M059J (cell line): Measurements from ENCODE around the gene DBNL. TPM values are rescaled to one million over a fixed set of nuclear protein-coding genes. Genes with fewer than 3 reads are reported as not detected.

ENCODE experiments used
- DNase-seq: peaks from one replicate; pipeline ENCODE4 v3.0.0-alpha.2; 2012; ENCODE audit warnings: low read depth
- total RNA-seq: library from RNA; depleted of rRNA; stranded (reverse); fragments of >200 nt; shearing (Covaris generic); gene quantifications from 2 replicates; pipeline ENCODE4 v1.2.3, GENCODE V29; 2014

DBNL gene
- total RNA-seq, 1 experiment from 2014 or later, result 183 TPM

- no peak for DNase-seq
Observed at GRCh38 chr7:44042221-44042620, 2.3 kb upstream of the DBNL start.

DNA sequence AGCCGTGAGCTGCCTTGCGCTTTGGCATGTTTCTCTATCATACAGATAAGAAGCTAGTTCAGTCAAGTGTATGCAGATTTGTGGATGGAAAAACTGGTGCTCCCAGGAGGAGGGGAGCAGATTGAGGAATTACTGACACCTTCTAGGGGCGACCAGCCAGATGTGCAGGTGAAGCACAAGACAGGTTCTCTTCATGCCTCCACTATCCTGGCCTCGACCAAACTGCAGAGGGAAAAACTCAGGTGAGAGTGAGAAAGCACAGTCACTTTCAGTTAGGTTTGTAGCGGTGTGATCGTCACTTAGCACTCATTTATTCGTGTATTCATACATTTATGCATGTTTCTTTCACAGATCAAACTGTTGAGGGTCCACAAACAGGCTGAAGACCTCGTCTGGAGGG is 600 bp upstream of the DBNL start:
- DNase-seq, result no peak

- DNase-seq, result peak; percentile 66
Observed at GRCh38 chr7:44045226-44046014, 918 bp downstream of the DBNL start.

DNA sequence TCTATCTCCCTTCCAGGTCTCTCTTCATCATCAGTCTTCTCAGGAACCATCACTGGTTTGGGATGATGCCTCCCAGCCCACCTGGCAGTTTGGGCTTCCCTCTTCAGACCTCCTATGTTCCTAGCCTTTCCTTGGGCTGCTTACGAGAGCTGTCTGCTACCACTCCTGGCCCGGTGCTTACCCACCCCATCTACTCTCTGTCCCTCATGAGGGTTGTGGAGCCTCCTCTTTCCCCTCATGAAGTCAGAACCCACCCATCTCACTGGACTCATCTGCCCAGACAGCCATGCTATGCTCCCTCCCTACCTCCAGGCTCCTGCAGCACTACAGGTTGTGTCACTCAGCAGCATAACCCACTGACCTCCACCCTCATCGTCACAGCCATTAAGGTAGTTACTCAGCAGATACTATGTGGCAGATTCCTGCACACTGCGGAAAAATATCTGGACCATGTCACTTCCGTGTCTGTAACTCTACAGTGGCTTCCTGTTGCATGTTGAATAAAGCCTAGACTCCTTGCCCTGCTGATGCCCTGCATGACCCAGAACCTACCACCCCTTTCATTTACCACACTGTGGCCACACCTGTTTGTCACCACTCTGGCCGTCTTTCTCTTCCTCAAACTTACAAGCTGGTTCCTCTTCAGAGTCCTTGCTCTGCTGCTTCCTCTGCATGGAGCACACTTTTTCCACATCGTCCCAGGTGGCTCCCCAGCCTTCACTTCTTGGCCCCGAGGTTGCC is 2.0 kb downstream of the DBNL start:
- DNase-seq, result no peak

DNA sequence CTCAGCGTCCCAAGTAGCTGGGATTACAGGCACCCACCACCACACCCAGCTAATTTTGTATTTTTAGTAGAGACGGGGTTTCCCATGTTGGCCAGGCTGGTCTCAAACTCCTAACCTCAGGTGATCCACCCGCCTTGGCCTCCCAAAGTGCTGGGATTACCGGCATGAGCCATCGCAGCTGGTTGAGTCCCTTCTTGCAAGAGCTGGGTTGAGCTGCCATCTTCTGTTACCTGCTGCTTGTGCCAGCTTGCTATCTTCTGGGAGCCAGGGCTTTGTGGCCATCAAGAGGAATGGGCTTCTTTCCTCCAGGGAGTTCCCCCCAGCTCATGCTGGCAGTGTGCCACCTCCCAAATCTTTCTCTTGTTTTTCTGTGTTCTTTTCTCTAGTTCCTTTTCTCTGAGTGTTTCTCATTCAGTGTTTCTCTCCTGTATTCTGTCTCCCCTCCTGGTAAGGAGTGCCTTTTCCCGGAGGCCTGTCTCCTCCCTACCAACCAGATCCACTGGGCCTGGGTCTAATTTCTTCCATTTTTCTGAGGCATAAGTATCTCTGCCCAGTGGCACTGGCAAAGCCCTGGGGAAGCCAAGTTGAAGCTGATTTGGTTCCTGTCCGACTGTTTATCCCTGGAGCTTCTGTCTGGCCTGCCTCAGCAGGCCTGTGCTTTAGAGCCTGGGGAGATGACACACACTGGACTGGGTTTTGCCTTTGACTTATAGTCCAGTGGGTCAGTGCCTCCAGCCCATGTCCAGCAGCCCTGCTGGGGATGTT is 3.7 kb downstream of the DBNL start:
- DNase-seq, result no peak

- DNase-seq, result no peak
Observed at GRCh38 chr7:44050121-44050914, 5.8 kb downstream of the DBNL start.

DNA sequence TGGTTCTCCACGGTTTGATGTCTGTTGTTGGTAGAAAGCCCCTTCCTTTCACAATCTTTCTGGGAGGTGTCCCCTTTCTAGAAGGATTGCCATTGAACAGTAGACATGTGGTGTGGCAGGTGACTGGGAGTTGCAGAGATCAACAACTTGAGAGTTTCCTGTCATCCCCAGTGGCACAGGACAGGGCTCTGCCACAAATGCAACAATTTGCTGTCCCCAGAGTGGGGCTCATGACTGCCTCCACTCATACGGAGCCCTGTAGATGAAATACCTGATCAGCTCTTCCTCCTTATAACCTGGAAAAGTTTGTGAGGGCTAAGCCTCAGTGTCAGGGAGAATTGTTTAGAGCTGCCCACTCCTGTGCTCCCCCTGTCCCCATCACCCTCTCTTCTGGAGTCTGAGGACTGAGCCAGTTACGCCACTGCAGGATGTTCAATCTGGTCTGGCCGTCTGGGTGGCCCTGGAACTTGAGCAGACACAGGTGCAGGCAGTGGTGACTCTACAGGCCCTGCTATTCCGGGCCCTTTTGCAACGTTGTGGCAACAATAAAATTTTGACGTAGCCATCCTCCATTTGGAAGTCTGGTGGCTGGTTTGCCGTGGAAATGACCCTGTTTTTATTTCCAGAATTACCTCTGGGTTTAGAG is 6.5 kb downstream of the DBNL start:
- no peak for DNase-seq

GRCh38 chr7:44051611-44052220 is 7.2 kb downstream of the DBNL start:
- no peak for DNase-seq

GRCh38 chr7:44052771-44053365 is 8.4 kb downstream of the DBNL start:
- DNase-seq, result no peak

- no peak for DNase-seq
Observed at GRCh38 chr7:44056681-44057080, 12.2 kb downstream of the DBNL start.

DNA sequence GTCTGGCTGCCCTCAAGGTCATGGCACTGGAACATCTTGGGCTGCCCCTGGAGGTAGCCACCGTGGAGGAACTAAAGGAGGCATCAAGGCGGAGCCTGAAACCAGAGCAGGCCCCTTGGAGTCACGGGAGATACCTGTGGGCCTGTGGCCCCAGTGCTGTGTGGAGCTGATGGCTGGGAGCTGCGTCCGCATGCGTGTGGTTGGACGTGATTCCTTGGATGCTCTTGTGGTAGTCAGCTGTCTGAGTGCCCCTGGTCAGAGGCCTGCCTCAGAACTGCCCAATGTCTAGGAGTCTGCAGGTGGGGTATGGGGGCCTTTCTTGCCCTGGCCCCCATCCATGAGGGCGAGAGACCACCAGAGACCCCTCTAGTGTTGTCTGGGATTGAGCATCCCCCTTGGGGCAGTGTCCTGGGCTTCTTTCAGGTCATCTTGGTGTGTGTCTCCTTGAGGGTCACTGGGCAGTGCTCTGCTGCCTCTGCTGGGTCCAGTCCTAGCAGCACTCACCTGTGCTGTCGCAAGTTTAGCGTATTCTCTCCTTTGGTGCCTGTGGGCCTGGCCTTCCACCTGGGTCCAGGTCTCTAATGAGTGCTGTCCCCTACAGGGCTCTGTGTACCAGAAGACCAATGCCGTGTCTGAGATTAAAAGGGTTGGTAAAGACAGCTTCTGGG is 12.8 kb downstream of the DBNL start:
- no peak for DNase-seq

GRCh38 chr7:44057849-44058758 is 13.6 kb downstream of the DBNL start:
- DNase-seq, result no peak

DNA sequence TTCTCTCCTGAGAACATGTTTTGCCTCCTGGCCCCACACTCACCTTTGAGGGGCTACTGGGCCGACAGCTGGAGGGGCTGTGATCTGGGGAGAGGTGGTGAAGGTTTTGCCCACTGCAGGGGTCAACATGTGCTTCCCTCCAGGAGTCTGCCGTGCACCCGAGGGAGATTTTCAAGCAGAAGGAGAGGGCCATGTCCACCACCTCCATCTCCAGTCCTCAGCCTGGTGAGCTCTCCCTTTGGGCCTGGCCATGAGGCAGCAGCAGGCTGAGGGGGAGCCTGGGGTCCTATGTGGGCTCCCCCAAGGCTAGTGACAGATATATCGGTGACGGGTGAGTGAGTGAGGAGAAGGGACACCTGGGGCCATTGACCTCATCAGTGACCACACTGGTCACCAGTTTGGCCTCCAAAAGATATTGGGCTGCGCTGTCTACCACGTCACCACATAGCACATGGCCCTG is 14.3 kb downstream of the DBNL start:
- no peak for DNase-seq

DNA sequence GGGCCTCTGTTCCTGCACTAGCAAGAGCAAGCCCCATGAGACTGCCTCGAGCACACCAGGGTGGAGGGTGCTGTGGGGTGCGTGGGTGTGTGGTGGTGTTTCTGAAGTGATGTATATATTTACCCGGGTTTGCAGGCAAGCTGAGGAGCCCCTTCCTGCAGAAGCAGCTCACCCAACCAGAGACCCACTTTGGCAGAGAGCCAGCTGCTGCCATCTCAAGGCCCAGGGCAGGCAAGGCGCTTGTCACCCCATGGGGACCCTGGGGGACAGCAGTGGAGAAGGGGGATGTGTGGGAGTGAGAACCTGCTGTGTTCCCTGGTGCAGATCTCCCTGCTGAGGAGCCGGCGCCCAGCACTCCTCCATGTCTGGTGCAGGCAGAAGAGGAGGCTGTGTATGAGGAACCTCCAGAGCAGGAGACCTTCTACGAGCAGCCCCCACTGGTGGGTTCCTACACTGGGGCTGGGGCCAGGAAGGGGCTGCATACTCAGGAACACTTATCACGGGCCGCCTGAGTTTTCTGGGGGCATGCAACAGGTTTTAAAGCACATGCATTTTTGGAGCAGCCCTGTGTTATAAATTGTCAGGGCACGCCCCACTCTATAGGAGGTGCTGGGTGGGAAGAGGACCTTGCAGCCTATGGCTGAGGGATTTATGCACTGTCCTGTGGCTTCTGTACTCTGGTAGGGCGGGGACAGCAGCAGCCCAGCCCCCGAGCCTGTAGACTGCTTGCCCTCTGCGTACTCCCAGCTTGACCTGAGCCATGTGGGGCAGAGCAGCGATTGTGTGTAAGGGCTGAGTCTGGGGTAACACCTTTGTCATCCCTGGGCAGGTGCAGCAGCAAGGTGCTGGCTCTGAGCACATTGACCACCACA is 15.0 kb downstream of the DBNL start:
- DNase-seq, result no peak

DNA sequence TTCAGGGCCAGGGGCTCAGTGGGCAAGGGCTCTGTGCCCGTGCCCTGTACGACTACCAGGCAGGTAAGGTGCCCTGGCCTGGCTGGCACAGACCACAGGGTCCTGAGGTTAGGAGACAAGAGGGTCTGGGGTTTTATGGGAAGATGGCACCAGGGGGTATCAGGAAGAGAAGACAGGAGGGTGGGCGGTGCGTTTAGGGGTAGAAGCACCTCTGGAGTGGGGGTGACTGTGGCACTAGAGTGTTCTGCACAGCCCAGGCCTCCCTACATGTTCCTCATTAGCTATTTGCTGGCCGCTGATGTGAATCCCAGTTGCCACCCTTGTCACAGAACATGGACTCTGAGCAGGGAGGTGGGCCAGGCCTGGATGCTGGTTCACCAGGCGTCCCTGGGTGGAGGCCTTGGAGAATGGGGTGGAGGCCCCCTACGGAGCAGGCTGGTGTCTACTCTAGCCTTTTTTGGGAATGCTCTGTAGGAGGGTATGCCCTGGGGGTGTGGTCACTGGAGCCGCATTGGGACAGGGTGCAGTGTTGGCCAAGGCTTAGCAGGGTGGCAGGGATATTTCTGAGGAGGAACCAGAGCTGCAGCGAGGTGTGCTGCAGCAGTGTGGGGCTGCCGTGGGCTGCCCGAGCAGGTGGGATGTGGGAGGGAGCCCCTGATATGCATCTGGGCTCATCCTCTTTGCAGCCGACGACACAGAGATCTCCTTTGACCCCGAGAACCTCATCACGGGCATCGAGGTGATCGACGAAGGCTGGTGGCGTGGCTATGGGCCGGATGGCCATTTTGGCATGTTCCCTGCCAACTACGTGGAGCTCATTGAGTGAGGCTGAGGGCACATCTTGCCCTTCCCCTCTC is 15.8 kb downstream of the DBNL start:
- DNase-seq, result no peak

- DNase-seq, result no peak
Observed at GRCh38 chr7:44060948-44061644, 16.6 kb downstream of the DBNL start.
